ENCODE measurements around the gene MGST2. TPM values are rescaled to one million over a fixed set of nuclear protein-coding genes. Genes with fewer than 3 reads are reported as not detected.

Gene MGST2
- polyA plus RNA-seq, 1 donor from 2014 or later = 2.0 TPM

GRCh38 chr4:139633195-139633594 lies 32.4 kb upstream of the MGST2 start:
- H3K9ac ChIP-seq (ENCODE audit: low read length) = no peak overlapping the region
- no peak overlapping the region for H2AFZ ChIP-seq (ENCODE audit: low read depth, low read length)
- no peaks in the 10 kb centered on the region for H4K20me1 ChIP-seq (ENCODE audit: insufficient read depth)
- H3K36me3 ChIP-seq (ENCODE audit: insufficient read depth, low read length) = no peaks in the 10 kb centered on the region
- H3K4me2 ChIP-seq (ENCODE audit: low read length) = no peak overlapping the region
- no peaks in the 10 kb centered on the region for H3F3A ChIP-seq (ENCODE audit: insufficient read depth, low read length, poor library complexity, severe bottlenecking)
- no peak overlapping the region for H3K4me3 ChIP-seq (ENCODE audit: low read length)
- H3K9me2 ChIP-seq (ENCODE audit: insufficient read depth, low read length) = no peaks in the 10 kb centered on the region
- H3K27ac ChIP-seq (ENCODE audit: low read length) = no peak overlapping the region
- H3K79me2 ChIP-seq (replicated peaks; ENCODE audit: insufficient read depth, low read length) = no peaks in the 10 kb centered on the region
- TF ChIP-seq CTCF (IDR thresholded peaks at IDR 0.05; ENCODE audit: poor library complexity, severe bottlenecking) (no peak), RAD21 (conservative IDR thresholded peaks at IDR 0.05) (no peak), MXI1 (conservative IDR thresholded peaks at IDR 0.05; ENCODE audit: poor library complexity, severe bottlenecking) (no peak), EP300 (conservative IDR thresholded peaks at IDR 0.05; ENCODE audit: poor library complexity, severe bottlenecking) (no peak), POLR2AphosphoS5 (IDR thresholded peaks at IDR 0.05) (no peak), REST (IDR thresholded peaks at IDR 0.05; ENCODE audit: borderline replicate concordance) (no peak), TAF1 (IDR thresholded peaks at IDR 0.05; ENCODE audit: low read depth) (no peak), SMC3 (conservative IDR thresholded peaks at IDR 0.05; ENCODE audit: poor library complexity) (no peak)
- H3K27me3 ChIP-seq (ENCODE audit: insufficient read depth, low read depth, low read length) = no peaks in the 10 kb centered on the region
- H3K9me3 ChIP-seq (ENCODE audit: low read length) = no peaks in the 10 kb centered on the region

- peak; percentile 63 for TF ChIP-seq RAD21 (conservative IDR thresholded peaks at IDR 0.05)
- TF ChIP-seq SMC3 (conservative IDR thresholded peaks at IDR 0.05; ENCODE audit: poor library complexity) = peak; percentile 60
- no peak for TF ChIP-seq EP300 (conservative IDR thresholded peaks at IDR 0.05; ENCODE audit: poor library complexity, severe bottlenecking)
- TF ChIP-seq CTCF (IDR thresholded peaks at IDR 0.05; ENCODE audit: poor library complexity, severe bottlenecking) = peak; percentile 57
- Histone ChIP-seq H4K20me1 (ENCODE audit: insufficient read depth) (no peaks in the 10 kb centered on the region), H3K9me2 (ENCODE audit: insufficient read depth, low read length) (no peaks in the 10 kb centered on the region), H3K27me3 (ENCODE audit: insufficient read depth, low read depth, low read length) (no peaks in the 10 kb centered on the region), H3K9me3 (ENCODE audit: low read length) (no peaks in the 10 kb centered on the region), H2AFZ (ENCODE audit: low read depth, low read length) (no peak overlapping the region), H3K4me3 (ENCODE audit: low read length) (no peak overlapping the region), H3K79me2 (replicated peaks; ENCODE audit: insufficient read depth, low read length) (no peaks in the 10 kb centered on the region), H3F3A (ENCODE audit: insufficient read depth, low read length, poor library complexity, severe bottlenecking) (no peaks in the 10 kb centered on the region), H3K9ac (ENCODE audit: low read length) (no peak overlapping the region), H3K27ac (ENCODE audit: low read length) (no peak overlapping the region), H3K36me3 (ENCODE audit: insufficient read depth, low read length) (no peaks in the 10 kb centered on the region), H3K4me2 (ENCODE audit: low read length) (no peak overlapping the region)
Observed at GRCh38 chr4:139633661-139634060, 32.0 kb upstream of the MGST2 start.

All from neural cell (in vitro differentiated cells).